Astrocyte (in vitro differentiated cells and primary cell): ENCODE data around the gene CYP8B1. TPM values are rescaled to one million over a fixed set of nuclear protein-coding genes. Genes with fewer than 3 reads are reported as not detected.

ENCODE experiments used
- DNase-seq: peaks from one replicate; pipeline ENCODE4 v3.0.0-alpha.2; 2010; ENCODE audit warnings: low read depth
- FAIRE-seq: peaks from 2 replicates; lab custom pipeline; 2011; peaks lifted over from hg19 to GRCh38; lab: Jason Lieb, UNC
- H2AFZ ChIP-seq: 2 replicates; pipeline ENCODE4 v1.6.0; 2012; ENCODE audit warnings: low read depth, low read length, inconsistent platforms
- H3K27ac ChIP-seq: 2 replicates; pipeline ENCODE4 v1.5.1; 2011; ENCODE audit warnings: low read depth, low read length, inconsistent platforms
- H3K27me3 ChIP-seq: 2 replicates; pipeline ENCODE4 v1.6.0; 2011; ENCODE audit warnings: low read length, inconsistent platforms; ENCODE audit not compliant: insufficient read depth
- H3K36me3 ChIP-seq: 2 replicates; pipeline ENCODE4 v1.5.1; 2011; ENCODE audit warnings: low read length, inconsistent platforms; ENCODE audit not compliant: insufficient read depth
- H3K4me1 ChIP-seq: 2 replicates; pipeline ENCODE4 v1.5.1; 2011; ENCODE audit warnings: low read length, inconsistent platforms; ENCODE audit not compliant: insufficient read depth
- H3K4me2 ChIP-seq: 2 replicates; pipeline ENCODE4 v1.6.0; 2012; ENCODE audit warnings: low read length, inconsistent platforms
- H3K4me3 ChIP-seq: 2 replicates; pipeline ENCODE4 v1.5.1; 2011; ENCODE audit warnings: low read depth, mild to moderate bottlenecking, low read length, inconsistent platforms; ENCODE audit not compliant: insufficient read depth
- H3K79me2 ChIP-seq: 2 replicates; pipeline ENCODE4 v1.6.0; 2012; ENCODE audit warnings: mild to moderate bottlenecking, low read length, inconsistent platforms; ENCODE audit not compliant: insufficient read depth
- H3K9ac ChIP-seq: 2 replicates; pipeline ENCODE4 v1.6.0; 2012; ENCODE audit warnings: mild to moderate bottlenecking, low read length, inconsistent platforms
- H3K9me3 ChIP-seq: 2 replicates; pipeline ENCODE4 v1.5.1; 2012; ENCODE audit warnings: low read depth, mild to moderate bottlenecking, low read length, inconsistent platforms; ENCODE audit not compliant: insufficient read depth
- H4K20me1 ChIP-seq: 2 replicates; pipeline ENCODE4 v1.6.0; 2012; ENCODE audit warnings: low read length, inconsistent platforms; ENCODE audit not compliant: insufficient read depth
- H3K27ac Mint-ChIP-seq: one replicate; pipeline ENCODE4 v1.8.0; 2021; ENCODE audit warnings: mild to moderate bottlenecking, mixed read lengths; ENCODE audit not compliant: unreplicated experiment
- H3K27me3 Mint-ChIP-seq: one replicate; pipeline ENCODE4 v1.8.0; 2021; ENCODE audit warnings: low read depth, mixed read lengths; ENCODE audit not compliant: unreplicated experiment
- H3K36me3 Mint-ChIP-seq: one replicate; pipeline ENCODE4 v1.8.0; 2021; ENCODE audit warnings: low read depth, mixed read lengths; ENCODE audit not compliant: unreplicated experiment
- H3K4me1 Mint-ChIP-seq: one replicate; pipeline ENCODE4 v1.8.0; 2021; ENCODE audit warnings: low read depth, mixed read lengths; ENCODE audit not compliant: unreplicated experiment
- H3K4me3 Mint-ChIP-seq: one replicate; pipeline ENCODE4 v1.8.0; 2021; ENCODE audit warnings: mild to moderate bottlenecking, moderate library complexity, mixed read lengths; ENCODE audit not compliant: unreplicated experiment
- H3K9me3 Mint-ChIP-seq: one replicate; pipeline ENCODE4 v1.8.0; 2021; ENCODE audit warnings: mild to moderate bottlenecking, mixed read lengths; ENCODE audit not compliant: unreplicated experiment
- EZH2 ChIP-seq: IDR thresholded peaks from 2 replicates; pipeline ENCODE4 v1.6.1; 2012; ENCODE audit warnings: mild to moderate bottlenecking, low read length, inconsistent platforms; ENCODE audit not compliant: insufficient read depth
- total RNA-seq: library from RNA; stranded (reverse); gene quantifications from 2 replicates; pipeline ENCODE4 v1.2.1, GENCODE V29; 2021
- TF ChIP-seq, protein P1 (sequence below): IDR thresholded peaks from 2 replicates; pipeline ENCODE4 v1.5.1; 2011; ENCODE audit warnings: low read depth, mild to moderate bottlenecking, inconsistent platforms, low read length, moderate library complexity; ENCODE audit not compliant: insufficient read depth

CYP8B1 gene
- total RNA-seq, 1 donor from 2014 or later = not detected

DNA sequence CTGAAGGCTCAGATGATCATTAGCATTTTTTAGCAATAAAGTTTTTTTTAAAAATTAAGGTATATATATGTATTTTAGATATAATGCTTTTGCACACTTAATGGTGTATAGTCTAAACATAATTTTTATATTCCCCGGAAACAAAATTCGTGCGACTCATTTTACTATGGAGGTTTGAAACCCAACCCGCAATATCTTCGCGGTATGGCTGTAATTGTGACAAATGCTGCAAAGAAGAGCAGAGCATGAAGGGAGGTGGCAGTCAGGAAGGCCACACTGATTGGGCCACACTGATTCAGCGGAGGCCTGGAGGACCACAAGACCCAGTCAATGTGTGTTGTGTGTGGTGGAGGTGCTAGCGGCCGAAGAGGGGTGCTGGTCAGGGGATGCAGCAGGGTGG is 4.5 kb upstream of the CYP8B1 start:
- H3K27me3 ChIP-seq = peaks cover 2% of the 10 kb centered on the region
- no peak overlapping the region for H3K27ac ChIP-seq
- Mint-ChIP-seq H3K4me3 (peak overlapping the region; percentile 60), H3K27ac (no peak overlapping the region), H3K36me3 (peaks cover 3% of the 10 kb centered on the region), H3K27me3 (peaks cover 23% of the 10 kb centered on the region), H3K9me3 (peaks cover 8% of the 10 kb centered on the region), H3K4me1 (no peaks in the 10 kb centered on the region)
- no peaks in the 10 kb centered on the region for H3K4me1 ChIP-seq
- H2AFZ ChIP-seq = peak overlapping the region; percentile 94
- peak overlapping the region; percentile 58 for H3K4me3 ChIP-seq
- peak overlapping the region; percentile 94 for H3K4me2 ChIP-seq
- DNase-seq (no peak), FAIRE-seq (no peak)
- TF ChIP-seq, protein P1, sequence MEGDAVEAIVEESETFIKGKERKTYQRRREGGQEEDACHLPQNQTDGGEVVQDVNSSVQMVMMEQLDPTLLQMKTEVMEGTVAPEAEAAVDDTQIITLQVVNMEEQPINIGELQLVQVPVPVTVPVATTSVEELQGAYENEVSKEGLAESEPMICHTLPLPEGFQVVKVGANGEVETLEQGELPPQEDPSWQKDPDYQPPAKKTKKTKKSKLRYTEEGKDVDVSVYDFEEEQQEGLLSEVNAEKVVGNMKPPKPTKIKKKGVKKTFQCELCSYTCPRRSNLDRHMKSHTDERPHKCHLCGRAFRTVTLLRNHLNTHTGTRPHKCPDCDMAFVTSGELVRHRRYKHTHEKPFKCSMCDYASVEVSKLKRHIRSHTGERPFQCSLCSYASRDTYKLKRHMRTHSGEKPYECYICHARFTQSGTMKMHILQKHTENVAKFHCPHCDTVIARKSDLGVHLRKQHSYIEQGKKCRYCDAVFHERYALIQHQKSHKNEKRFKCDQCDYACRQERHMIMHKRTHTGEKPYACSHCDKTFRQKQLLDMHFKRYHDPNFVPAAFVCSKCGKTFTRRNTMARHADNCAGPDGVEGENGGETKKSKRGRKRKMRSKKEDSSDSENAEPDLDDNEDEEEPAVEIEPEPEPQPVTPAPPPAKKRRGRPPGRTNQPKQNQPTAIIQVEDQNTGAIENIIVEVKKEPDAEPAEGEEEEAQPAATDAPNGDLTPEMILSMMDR = no peak
- TF ChIP-seq EZH2 = no peak
- H3K79me2 ChIP-seq = no peaks in the 10 kb centered on the region
- H4K20me1 ChIP-seq = no peaks in the 10 kb centered on the region
- no peaks in the 10 kb centered on the region for H3K9me3 ChIP-seq
- H3K36me3 ChIP-seq = no peaks in the 10 kb centered on the region
- peak overlapping the region; percentile 68 for H3K9ac ChIP-seq

DNA sequence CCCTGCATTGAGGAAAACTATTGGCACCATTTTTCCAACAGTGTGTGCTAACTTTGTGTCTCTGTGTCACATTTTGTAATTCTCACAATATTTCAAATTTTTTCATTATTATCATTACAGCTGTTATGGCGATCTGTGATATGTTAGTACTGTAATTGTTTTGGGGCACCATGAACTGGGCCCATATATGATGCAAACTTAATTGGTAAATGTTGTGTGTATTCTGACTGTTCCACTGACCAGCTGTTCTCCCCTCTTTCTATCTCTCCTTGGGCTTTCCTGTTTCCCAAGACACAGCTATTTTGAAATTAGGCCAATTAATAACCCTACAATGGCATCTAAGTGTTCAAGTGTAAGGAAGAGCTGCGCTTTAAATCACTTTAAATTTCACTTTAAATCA is 2.2 kb upstream of the CYP8B1 start:
- Histone ChIP-seq H3K36me3 (no peaks in the 10 kb centered on the region), H2AFZ (no peak overlapping the region), H3K4me1 (no peaks in the 10 kb centered on the region), H3K9ac (no peak overlapping the region), H4K20me1 (no peaks in the 10 kb centered on the region), H3K27me3 (peaks cover 5% of the 10 kb centered on the region), H3K79me2 (no peaks in the 10 kb centered on the region), H3K4me2 (no peak overlapping the region), H3K4me3 (no peak overlapping the region), H3K27ac (no peak overlapping the region), H3K9me3 (no peaks in the 10 kb centered on the region)
- H3K4me1 Mint-ChIP-seq = no peaks in the 10 kb centered on the region
- H3K9me3 Mint-ChIP-seq = peaks cover 12% of the 10 kb centered on the region
- H3K27me3 Mint-ChIP-seq = peaks cover 36% of the 10 kb centered on the region
- TF ChIP-seq, protein P1 = no peak
- no peak overlapping the region for H3K27ac Mint-ChIP-seq
- no peak overlapping the region for H3K4me3 Mint-ChIP-seq
- H3K36me3 Mint-ChIP-seq = peaks cover 3% of the 10 kb centered on the region
- FAIRE-seq = no peak
- no peak for DNase-seq

GRCh38 chr3:42876940-42877720 is 1.5 kb upstream of the CYP8B1 start:
- H3K9me3 ChIP-seq = no peaks in the 10 kb centered on the region
- TF ChIP-seq EZH2 = no peak
- TF ChIP-seq, protein P1 = no peak
- FAIRE-seq (no peak), DNase-seq (no peak)
- H3K4me1 Mint-ChIP-seq = no peaks in the 10 kb centered on the region
- H3K27ac ChIP-seq = no peak overlapping the region
- peaks cover 12% of the 10 kb centered on the region for H3K9me3 Mint-ChIP-seq
- no peak overlapping the region for H2AFZ ChIP-seq
- no peaks in the 10 kb centered on the region for H4K20me1 ChIP-seq
- peaks cover 5% of the 10 kb centered on the region for H3K27me3 ChIP-seq
- H3K36me3 Mint-ChIP-seq = peaks cover 3% of the 10 kb centered on the region
- peaks cover 44% of the 10 kb centered on the region for H3K27me3 Mint-ChIP-seq
- H3K36me3 ChIP-seq = no peaks in the 10 kb centered on the region
- H3K9ac ChIP-seq = no peak overlapping the region
- H3K4me2 ChIP-seq = no peak overlapping the region
- no peak overlapping the region for H3K27ac Mint-ChIP-seq
- no peaks in the 10 kb centered on the region for H3K79me2 ChIP-seq
- no peak overlapping the region for H3K4me3 Mint-ChIP-seq
- H3K4me1 ChIP-seq = no peaks in the 10 kb centered on the region
- no peak overlapping the region for H3K4me3 ChIP-seq
